K562 (cell line): Measurements from ENCODE around the gene POGZ. TPM values are rescaled to one million over a fixed set of nuclear protein-coding genes. Genes with fewer than 3 reads are reported as not detected.

Experiments
- ARID4B ChIP-seq: sonication (generic); formaldehyde crosslinking; IDR thresholded peaks from 2 replicates; pipeline ENCODE4 v1.8.0; 2022; ENCODE audit warnings: mild to moderate bottlenecking, missing genetic modification reagents
- ATF7 ChIP-seq: fragments of 450-650 bp; IDR thresholded peaks from 2 replicates; pipeline ENCODE4 v1.7.1; 2014; ENCODE audit warnings: mild to moderate bottlenecking, moderate library complexity
- CC2D1A ChIP-seq: fragments of 450-650 bp; IDR thresholded peaks from 2 replicates; pipeline ENCODE4 v1.6.1; 2017; ENCODE audit warnings: mild to moderate bottlenecking
- CEBPG ChIP-seq, 3 experiments: fragments of 200-800 bp in 1 of 3; sonication (Bioruptor generic) in 1 of 3; sonication (generic) in 1 of 3; formaldehyde crosslinking in 1 of 3; IDR thresholded peaks in 2 of 3; conservative IDR thresholded peaks in 1 of 3; 2 replicates each; pipeline versions ENCODE4 v1.6.1 to v1.8.0; 2016 to 2022; ENCODE audit warnings: missing compliant biosample characterization in 2 of 3, missing genetic modification characterization in 2 of 3, mild to moderate bottlenecking in 1 of 3, missing genetic modification reagents in 1 of 3
- CTCF ChIP-seq, 3 experiments: IDR thresholded peaks in 2 of 3; conservative IDR thresholded peaks in 1 of 3; 2 replicates each; pipeline ENCODE4 v1.5.1; 2011 to 2012; ENCODE audit warnings: low read length in 3 of 3, mild to moderate bottlenecking in 3 of 3, control low read depth in 2 of 3, improper control_type of control experiment in 1 of 3, inconsistent platforms in 1 of 3, low read depth in 1 of 3, mixed read lengths in 1 of 3, moderate library complexity in 1 of 3; ENCODE audit not compliant: insufficient read depth in 2 of 3
- FOXP1 ChIP-seq: sonication (generic); formaldehyde crosslinking; IDR thresholded peaks from 2 replicates; pipeline ENCODE4 v1.8.0; 2022; ENCODE audit warnings: mild to moderate bottlenecking, missing genetic modification reagents
- HLTF ChIP-seq: fragments of 450-650 bp; IDR thresholded peaks from 2 replicates; pipeline ENCODE4 v1.6.1; 2016
- LARP7 ChIP-seq: fragments of 450-650 bp; IDR thresholded peaks from 2 replicates; pipeline ENCODE4 v1.6.1; 2016
- MAFG ChIP-seq: fragments of 450-650 bp; conservative IDR thresholded peaks from 2 replicates; pipeline ENCODE4 v1.6.1; 2016; ENCODE audit warnings: missing genetic modification characterization, missing compliant biosample characterization
- MAZ ChIP-seq, 2 experiments: fragments of 450-650 bp in 1 of 2; sonication (generic) in 1 of 2; formaldehyde crosslinking; IDR thresholded peaks in 1 of 2; conservative IDR thresholded peaks in 1 of 2; 2 replicates each; pipeline versions ENCODE4 v1.4.0 to v1.5.0; 2020; ENCODE audit warnings: mild to moderate bottlenecking in 1 of 2, missing genetic modification reagents in 1 of 2
- PHF20 ChIP-seq: fragments of 450-650 bp; IDR thresholded peaks from 2 replicates; pipeline ENCODE4 v1.6.1; 2018; ENCODE audit not compliant: partially characterized antibody
- POLR3G ChIP-seq: IDR thresholded peaks from 2 replicates; pipeline ENCODE4 v1.6.1; 2011; ENCODE audit not compliant: insufficient read length, insufficient replicate concordance; ENCODE audit errors: extremely low read depth
- RBFOX2 ChIP-seq: fragments of 200-400 bp; formaldehyde crosslinking; IDR thresholded peaks from 2 replicates; pipeline ENCODE4 v1.6.1; 2017; ENCODE audit warnings: low read depth, mild to moderate bottlenecking, low read length, moderate library complexity
- RBM22 ChIP-seq: fragments of 200-400 bp; formaldehyde crosslinking; IDR thresholded peaks from 2 replicates; pipeline ENCODE4 v1.6.1; 2018; ENCODE audit warnings: low read length, low read depth; ENCODE audit not compliant: poor library complexity, severe bottlenecking
- SMAD2 ChIP-seq: fragments of 150-350 bp; IDR thresholded peaks from 2 replicates; pipeline ENCODE4 v1.6.1; 2014; ENCODE audit warnings: low read depth, mild to moderate bottlenecking, low read length
- TCF15 ChIP-seq: fragments of 250-450 bp; sonication (Bioruptor Pico); IDR thresholded peaks from 2 replicates; pipeline ENCODE4 v1.8.0; 2022; ENCODE audit warnings: moderate library complexity, mild to moderate bottlenecking, inconsistent platforms
- THAP12 ChIP-seq: fragments of 250-450 bp; sonication (Bioruptor Pico); IDR thresholded peaks from 2 replicates; pipeline ENCODE4 v1.9.0; 2021; ENCODE audit warnings: mild to moderate bottlenecking, inconsistent platforms
- ZKSCAN3 ChIP-seq: fragments of 250-450 bp; sonication (Bioruptor Pico); IDR thresholded peaks from 2 replicates; pipeline ENCODE4 v1.4.0; 2020
- polyA plus RNA-seq, 8 experiments: library from polyadenylated mRNA; depleted of rRNA in 4 of 8; stranded (reverse) in 5 of 8; unstranded in 3 of 8; fragments of >200 nt; fragmentation: Nextera tagmentation in 2 of 8; fragmentation: Illumina TruSeq in 1 of 8; extraction: Ambion mirVana in 2 of 8; extraction: Trizol in 1 of 8; gene quantifications; 2 replicates each; pipeline versions ENCODE4 v1.2.1 to v1.2.3, GENCODE V29; 2011 to 2014; ENCODE audit warnings: inconsistent platforms in 1 of 8, missing spikeins in 1 of 8
- total RNA-seq, 7 experiments: library from RNA; depleted of rRNA in 6 of 7; stranded (reverse); fragments of >200 nt in 6 of 7; fragmentation: Illumina TruSeq in 2 of 7; extraction: Trizol in 2 of 7; gene quantifications; 2 replicates each; pipeline versions ENCODE4 v1.2.1 to v1.2.3, GENCODE V29; 2011 to 2021; ENCODE audit warnings: low replicate concordance in 1 of 7

The POGZ gene
- total and polyA plus RNA-seq, 9 of the 15 experiments (the other 6 are each of a cell fraction or from before 2014, with no cell fraction given): 9.4 to 40.6 (median 21.6) TPM

GRCh38 chr1:151399324-151400171, 59.7 kb downstream of the POGZ start, which contains the start of gene PSMB4 (continued):
- TF ChIP-seq CTCF (IDR thresholded peaks at IDR 0.05 in 2 of 3, conservative IDR thresholded peaks at IDR 0.05 in 1 of 3; ENCODE audit: insufficient read depth in 2 of 3, low read depth in 1 of 3, low read length in 3 of 3) (peak; percentile 64 to 84 (median 70)), HLTF (0 out of 2 replicates have a peak, but pooled peaks have one; percentile 1), MAFG (tag) (peak; percentile 29; the same call in 1 of the 2 replicates), POLR3G (no peak), ZKSCAN3 (CRISPR knock-in tag) (no peak), FOXP1 (CRISPR knock-in tag) (0 out of 2 replicates have a peak, but pooled peaks have one; percentile 20), ARID4B (CRISPR knock-in tag) (0 out of 2 replicates have a peak, but pooled peaks have one; percentile 20), THAP12 (no peak), ATF7 (peak; percentile 76), RBM22 (peak; percentile 35), CEBPG (CRISPR knock-in tag; IDR thresholded peaks at IDR 0.05) (peak; percentile 94), CEBPG (tag; conservative IDR thresholded peaks at IDR 0.05 in 1 of 2, IDR thresholded peaks at IDR 0.05 in 1 of 2) (peak; percentile 91 to 97), CC2D1A (no peak), RBFOX2 (peak; percentile 91), TCF15 (CRISPR knock-in tag) (no peak), SMAD2 (no peak), PHF20 (peak; percentile 50), LARP7 (0 out of 2 replicates have a peak, but pooled peaks have one; percentile 2), MAZ (CRISPR knock-in tag; conservative IDR thresholded peaks at IDR 0.05 in 1 of 2, IDR thresholded peaks at IDR 0.05 in 1 of 2) (peak in 1 of 2 experiments; percentile 46; a peak in 2 of 4 replicates)
